ENCODE results near the gene LMTK3. TPM values are rescaled to one million over a fixed set of nuclear protein-coding genes. Genes with fewer than 3 reads are reported as not detected.

Gene LMTK3
- total and polyA plus RNA-seq, 2 of the 13 experiments (the other 11 are each of a cell fraction or from before 2014, with no cell fraction given): 0.18 to 0.29 TPM

DNA sequence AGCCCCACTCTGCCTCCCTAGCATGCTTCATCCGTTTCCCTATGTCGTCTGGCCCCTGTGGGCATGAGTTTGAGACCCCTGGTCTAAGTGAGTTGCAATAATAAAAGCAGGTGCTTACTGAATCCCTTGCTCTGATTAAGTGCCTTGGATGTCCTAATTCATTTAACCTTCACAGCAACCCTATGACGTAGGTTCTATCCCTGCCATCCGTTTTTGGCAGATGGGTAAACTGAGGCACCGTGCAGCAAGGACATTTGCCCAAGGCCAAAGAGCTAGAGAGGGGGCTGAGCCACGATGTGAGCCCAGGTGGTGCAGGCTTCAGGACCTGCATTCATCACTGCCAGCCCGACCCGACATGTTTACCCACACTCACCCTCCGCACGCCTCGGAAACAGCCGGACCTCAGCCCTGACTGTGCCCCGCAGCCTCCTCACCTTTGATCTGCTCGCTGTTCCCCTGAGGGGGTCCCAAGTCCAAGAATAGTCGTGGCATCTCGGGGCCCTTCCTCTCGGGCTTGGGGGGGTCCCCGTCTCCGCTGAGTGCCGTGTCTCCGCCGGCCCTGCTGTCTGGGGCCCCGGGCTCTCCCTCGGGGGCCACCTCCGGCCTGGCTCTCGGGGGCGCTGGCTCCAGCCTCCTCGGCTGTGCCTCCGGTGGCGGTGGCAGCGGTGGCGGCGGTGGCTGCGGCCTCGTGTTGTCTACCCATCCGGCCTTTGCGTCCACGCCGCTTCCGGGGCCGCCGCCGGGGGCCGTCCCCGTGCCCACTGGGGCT, 14.5 kb downstream of the LMTK3 start (continued):
- TF ChIP-seq, protein P1, sequence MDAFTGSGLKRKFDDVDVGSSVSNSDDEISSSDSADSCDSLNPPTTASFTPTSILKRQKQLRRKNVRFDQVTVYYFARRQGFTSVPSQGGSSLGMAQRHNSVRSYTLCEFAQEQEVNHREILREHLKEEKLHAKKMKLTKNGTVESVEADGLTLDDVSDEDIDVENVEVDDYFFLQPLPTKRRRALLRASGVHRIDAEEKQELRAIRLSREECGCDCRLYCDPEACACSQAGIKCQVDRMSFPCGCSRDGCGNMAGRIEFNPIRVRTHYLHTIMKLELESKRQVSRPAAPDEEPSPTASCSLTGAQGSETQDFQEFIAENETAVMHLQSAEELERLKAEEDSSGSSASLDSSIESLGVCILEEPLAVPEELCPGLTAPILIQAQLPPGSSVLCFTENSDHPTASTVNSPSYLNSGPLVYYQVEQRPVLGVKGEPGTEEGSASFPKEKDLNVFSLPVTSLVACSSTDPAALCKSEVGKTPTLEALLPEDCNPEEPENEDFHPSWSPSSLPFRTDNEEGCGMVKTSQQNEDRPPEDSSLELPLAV (CRISPR knock-in tag; conservative IDR thresholded peaks at IDR 0.05; ENCODE audit: low read depth): no peak
- TF ChIP-seq HNRNPLL (IDR thresholded peaks at IDR 0.05; ENCODE audit: low read depth, low read length, poor library complexity, severe bottlenecking) (peak; percentile 84), ZNF263 (CRISPR knock-in tag; IDR thresholded peaks at IDR 0.05) (peak; percentile 14; the same call in 1 of the 2 replicates), LCORL (IDR thresholded peaks at IDR 0.05) (no peak), LCORL (CRISPR knock-in tag; IDR thresholded peaks at IDR 0.05) (peak; percentile 26; the same call in 1 of the 2 replicates)
- TF ChIP-seq, protein P2, sequence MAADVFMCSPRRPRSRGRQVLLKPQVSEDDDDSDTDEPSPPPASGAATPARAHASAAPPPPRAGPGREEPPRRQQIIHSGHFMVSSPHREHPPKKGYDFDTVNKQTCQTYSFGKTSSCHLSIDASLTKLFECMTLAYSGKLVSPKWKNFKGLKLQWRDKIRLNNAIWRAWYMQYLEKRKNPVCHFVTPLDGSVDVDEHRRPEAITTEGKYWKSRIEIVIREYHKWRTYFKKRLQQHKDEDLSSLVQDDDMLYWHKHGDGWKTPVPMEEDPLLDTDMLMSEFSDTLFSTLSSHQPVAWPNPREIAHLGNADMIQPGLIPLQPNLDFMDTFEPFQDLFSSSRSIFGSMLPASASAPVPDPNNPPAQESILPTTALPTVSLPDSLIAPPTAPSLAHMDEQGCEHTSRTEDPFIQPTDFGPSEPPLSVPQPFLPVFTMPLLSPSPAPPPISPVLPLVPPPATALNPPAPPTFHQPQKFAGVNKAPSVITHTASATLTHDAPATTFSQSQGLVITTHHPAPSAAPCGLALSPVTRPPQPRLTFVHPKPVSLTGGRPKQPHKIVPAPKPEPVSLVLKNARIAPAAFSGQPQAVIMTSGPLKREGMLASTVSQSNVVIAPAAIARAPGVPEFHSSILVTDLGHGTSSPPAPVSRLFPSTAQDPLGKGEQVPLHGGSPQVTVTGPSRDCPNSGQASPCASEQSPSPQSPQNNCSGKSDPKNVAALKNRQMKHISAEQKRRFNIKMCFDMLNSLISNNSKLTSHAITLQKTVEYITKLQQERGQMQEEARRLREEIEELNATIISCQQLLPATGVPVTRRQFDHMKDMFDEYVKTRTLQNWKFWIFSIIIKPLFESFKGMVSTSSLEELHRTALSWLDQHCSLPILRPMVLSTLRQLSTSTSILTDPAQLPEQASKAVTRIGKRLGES (CRISPR knock-in tag; IDR thresholded peaks at IDR 0.05; ENCODE audit: borderline replicate concordance): no peak

- DNase-seq (ENCODE audit: low spot score): no peak
- no peak for ATAC-seq
- intact Hi-C loops (cut with micrococcal nuclease; ENCODE audit: unreplicated experiment) (no loop called here), in situ Hi-C loops (cut with HindIII; ENCODE audit: extremely low pct_ligation_motif_present, low pct_unique_long_range_greater_than_20kb) (no loop called here)
- WGBS (ENCODE audit: low lambda C conversion rate): 63% methylated on average over 6 of the region's 6 CpGs
- Histone ChIP-seq H4K20me1 (ENCODE audit: insufficient read depth, low read length) (no peaks in the 10 kb centered on the region), H3K36me3 (replicated peaks in 1 of 2; ENCODE audit: control insufficient read depth in 1 of 2, insufficient read depth in 2 of 2, low read length in 2 of 2) (no peaks in the 10 kb centered on the region; a peak in 1 of 5 replicates), H2AFZ (ENCODE audit: low read length) (no peak overlapping the region), H3K27me3 (ENCODE audit: control insufficient read depth in 1 of 2, insufficient read depth in 2 of 2, low read length in 2 of 2) (peaks cover 0 to 5% of the 10 kb centered on the region in 2 experiments; a peak in 1 of 5 replicates), H3K9me3 (ENCODE audit: low read length) (no peaks in the 10 kb centered on the region), H3K4me1 (ENCODE audit: insufficient read depth, low read length) (peaks cover 41% of the 10 kb centered on the region), H3K79me2 (ENCODE audit: insufficient read depth, low read length) (no peaks in the 10 kb centered on the region), H3K4me2 (ENCODE audit: low read depth, low read length) (no peak overlapping the region), H3K27ac (ENCODE audit: extremely low read length, insufficient read depth, low read length) (no peak overlapping the region), H3K9ac (ENCODE audit: insufficient read depth, low read depth, low read length) (no peak overlapping the region), H3K4me3 (replicated peaks in 1 of 3; ENCODE audit: insufficient read depth in 1 of 3, low read depth in 2 of 3, low read length in 3 of 3) (no peak overlapping the region)
- no TSS peak for BruUV-seq (replicated peaks)
- ChIA-PET POLR2A (no interaction called here), CTCF (ENCODE audit: low intra/inter-chr PET ratio, low total read pairs) (no interaction called here)
- no peak for FAIRE-seq
- TF ChIP-seq RAD51 (IDR thresholded peaks at IDR 0.05; ENCODE audit: borderline replicate concordance) (no peak), CC2D1A (CRISPR knock-in tag; IDR thresholded peaks at IDR 0.05) (no peak), CENPT (CRISPR knock-in tag; IDR thresholded peaks at IDR 0.05; ENCODE audit: low read depth) (no peak), HOXA9 (CRISPR knock-in tag; IDR thresholded peaks at IDR 0.05; ENCODE audit: borderline replicate concordance) (no peak), SAFB2 (CRISPR knock-in tag; IDR thresholded peaks at IDR 0.05; ENCODE audit: borderline replicate concordance, low read depth) (no peak), ZSCAN21 (CRISPR knock-in tag; IDR thresholded peaks at IDR 0.05; ENCODE audit: borderline replicate concordance) (no peak), ZNF564 (CRISPR knock-in tag; IDR thresholded peaks at IDR 0.05) (no peak)
- TF ChIP-seq, protein P3, sequence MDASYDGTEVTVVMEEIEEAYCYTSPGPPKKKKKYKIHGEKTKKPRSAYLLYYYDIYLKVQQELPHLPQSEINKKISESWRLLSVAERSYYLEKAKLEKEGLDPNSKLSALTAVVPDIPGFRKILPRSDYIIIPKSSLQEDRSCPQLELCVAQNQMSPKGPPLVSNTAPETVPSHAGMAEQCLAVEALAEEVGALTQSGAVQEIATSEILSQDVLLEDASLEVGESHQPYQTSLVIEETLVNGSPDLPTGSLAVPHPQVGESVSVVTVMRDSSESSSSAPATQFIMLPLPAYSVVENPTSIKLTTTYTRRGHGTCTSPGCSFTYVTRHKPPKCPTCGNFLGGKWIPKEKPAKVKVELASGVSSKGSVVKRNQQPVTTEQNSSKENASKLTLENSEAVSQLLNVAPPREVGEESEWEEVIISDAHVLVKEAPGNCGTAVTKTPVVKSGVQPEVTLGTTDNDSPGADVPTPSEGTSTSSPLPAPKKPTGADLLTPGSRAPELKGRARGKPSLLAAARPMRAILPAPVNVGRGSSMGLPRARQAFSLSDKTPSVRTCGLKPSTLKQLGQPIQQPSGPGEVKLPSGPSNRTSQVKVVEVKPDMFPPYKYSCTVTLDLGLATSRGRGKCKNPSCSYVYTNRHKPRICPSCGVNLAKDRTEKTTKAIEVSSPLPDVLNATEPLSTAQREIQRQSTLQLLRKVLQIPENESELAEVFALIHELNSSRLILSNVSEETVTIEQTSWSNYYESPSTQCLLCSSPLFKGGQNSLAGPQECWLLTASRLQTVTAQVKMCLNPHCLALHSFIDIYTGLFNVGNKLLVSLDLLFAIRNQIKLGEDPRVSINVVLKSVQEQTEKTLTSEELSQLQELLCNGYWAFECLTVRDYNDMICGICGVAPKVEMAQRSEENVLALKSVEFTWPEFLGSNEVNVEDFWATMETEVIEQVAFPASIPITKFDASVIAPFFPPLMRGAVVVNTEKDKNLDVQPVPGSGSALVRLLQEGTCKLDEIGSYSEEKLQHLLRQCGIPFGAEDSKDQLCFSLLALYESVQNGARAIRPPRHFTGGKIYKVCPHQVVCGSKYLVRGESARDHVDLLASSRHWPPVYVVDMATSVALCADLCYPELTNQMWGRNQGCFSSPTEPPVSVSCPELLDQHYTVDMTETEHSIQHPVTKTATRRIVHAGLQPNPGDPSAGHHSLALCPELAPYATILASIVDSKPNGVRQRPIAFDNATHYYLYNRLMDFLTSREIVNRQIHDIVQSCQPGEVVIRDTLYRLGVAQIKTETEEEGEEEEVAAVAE (CRISPR knock-in tag; IDR thresholded peaks at IDR 0.05; ENCODE audit: borderline replicate concordance): no peak
Measured at GRCh38 chr19:48495396-48495795, 16.2 kb downstream of the LMTK3 start.

All from HepG2 (cell line).